ENCODE measurements around the gene C1QTNF6.
"Not testable (repeated sequence)": the region's sequence is repeated elsewhere in the genome, so short reads cannot be mapped to it uniquely, and the experiment has no call there.

C1QTNF6 gene

GRCh38 chr22:37177221-37177620 is 10.8 kb downstream of the C1QTNF6 start:
- DNase-seq (ENCODE audit: low spot score) = no peak
- FAIRE-seq = no peak

- FAIRE-seq (no peak), DNase-seq (ENCODE audit: low spot score) (no peak)
These were observed 11.5 kb downstream of the C1QTNF6 start for GRCh38 chr22:37176464-37177061.

DNA sequence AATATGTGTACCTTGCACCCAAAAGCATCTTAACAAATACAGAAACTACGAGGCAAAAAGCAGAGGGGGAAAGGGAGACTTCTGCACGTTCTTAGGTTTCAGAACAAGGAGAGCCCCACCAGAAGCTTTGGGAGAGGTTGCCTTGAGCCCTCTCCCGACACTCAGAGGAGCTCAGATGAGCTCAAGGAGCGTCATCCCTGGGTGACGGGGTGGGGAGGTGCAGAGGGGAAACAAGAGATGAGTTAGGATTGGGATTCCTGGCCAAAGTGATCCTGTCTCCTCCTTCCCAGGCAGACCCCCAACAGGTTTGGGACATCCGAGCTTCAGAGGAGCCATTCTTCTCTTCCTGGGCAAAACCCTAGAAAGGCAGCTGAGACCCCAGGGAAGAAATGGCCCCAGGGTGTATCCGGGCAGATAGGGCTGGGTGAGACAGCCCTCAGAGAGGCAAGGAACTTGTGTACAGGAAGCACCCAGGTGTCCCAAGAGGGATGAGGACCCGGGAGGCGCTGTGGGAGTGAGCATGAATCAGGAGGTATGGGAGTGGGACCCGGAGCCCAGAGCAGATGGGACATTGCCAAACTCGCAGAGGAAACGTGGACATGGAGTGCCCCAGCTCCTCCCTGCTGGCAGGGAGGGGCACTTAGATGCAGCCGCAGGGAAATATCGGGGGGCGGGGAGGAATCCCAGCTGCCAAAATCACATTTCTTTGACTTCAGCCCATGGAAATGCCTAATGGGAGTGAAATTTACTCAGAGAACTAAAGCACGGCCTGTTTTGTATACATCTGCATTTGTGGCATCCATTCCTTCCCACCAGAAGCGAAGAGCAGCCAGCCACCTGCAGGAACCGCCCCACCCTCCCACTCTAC is 12.4 kb downstream of the C1QTNF6 start:
- FAIRE-seq (no peak), DNase-seq (ENCODE audit: low spot score) (no peak)

DNA sequence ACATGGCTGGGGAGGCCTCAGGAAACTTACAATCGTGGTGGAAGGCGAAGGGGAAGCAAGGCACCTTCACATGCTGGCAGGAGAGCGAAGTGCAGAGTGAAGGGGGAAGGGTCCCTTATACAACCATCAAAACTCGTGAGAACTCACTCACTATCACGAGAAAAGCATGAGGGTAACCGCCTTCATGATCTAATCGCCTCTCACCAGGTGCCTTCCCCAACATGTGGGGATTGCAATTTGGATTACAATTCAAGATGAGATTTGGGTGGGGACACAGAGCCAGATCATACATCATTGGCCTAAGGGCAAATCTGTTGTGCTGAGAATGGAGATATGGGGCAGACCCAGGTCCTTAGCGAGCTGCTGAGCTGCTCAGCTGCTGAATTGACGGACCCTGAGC is 13.1 kb downstream of the C1QTNF6 start:
- FAIRE-seq (no peak), DNase-seq (ENCODE audit: low spot score) (no peak)

DNA sequence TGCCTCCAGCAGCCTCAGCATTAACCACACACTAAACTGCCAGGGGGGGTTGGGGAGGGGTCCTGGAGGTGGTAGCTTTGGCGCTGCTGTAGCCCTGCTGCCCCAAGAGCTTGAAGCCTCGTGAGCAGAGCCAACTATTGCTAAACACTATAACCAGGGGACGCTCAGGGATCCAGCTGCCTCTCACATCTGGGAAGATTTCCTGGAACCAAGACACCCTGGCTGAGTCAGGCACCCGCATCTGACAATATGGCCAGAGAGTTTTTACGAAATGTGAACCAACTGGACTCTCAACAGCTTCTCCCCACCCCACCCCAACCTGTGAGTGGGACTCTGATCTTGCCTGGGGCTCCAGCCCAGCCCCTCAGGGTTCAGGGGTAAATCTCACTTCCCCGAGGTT is 14.3 kb downstream of the C1QTNF6 start:
- no peak for FAIRE-seq
- DNase-seq (ENCODE audit: low spot score) = no peak

GRCh38 chr22:37172266-37173245 is 15.5 kb downstream of the C1QTNF6 start:
- FAIRE-seq (no peak), DNase-seq (ENCODE audit: low spot score) (no peak)

DNA sequence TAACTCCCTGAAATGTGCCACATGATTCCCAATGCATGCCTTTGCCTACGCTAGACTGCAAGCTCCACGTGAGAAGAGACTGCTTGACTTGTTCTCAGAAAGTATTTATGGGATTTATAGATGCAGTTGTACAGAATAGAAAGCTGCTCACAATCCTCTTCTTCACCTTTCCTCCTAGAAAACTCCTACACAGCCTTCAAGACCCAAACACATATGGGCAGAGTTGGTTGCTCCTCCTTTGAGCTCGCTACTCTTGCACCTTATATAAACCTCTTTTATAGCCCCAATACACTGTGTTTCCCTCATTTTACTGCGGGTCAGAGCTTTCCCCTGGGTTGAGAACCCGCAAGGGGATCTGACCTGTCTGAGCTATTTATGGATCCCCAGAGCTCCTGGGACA is 16.4 kb downstream of the C1QTNF6 start:
- FAIRE-seq (no peak), DNase-seq (ENCODE audit: low spot score) (no peak)

- DNase-seq (ENCODE audit: low spot score); FAIRE-seq: not testable (repeated sequence)
These were observed 17.2 kb downstream of the C1QTNF6 start for GRCh38 chr22:37170689-37171405.

DNA sequence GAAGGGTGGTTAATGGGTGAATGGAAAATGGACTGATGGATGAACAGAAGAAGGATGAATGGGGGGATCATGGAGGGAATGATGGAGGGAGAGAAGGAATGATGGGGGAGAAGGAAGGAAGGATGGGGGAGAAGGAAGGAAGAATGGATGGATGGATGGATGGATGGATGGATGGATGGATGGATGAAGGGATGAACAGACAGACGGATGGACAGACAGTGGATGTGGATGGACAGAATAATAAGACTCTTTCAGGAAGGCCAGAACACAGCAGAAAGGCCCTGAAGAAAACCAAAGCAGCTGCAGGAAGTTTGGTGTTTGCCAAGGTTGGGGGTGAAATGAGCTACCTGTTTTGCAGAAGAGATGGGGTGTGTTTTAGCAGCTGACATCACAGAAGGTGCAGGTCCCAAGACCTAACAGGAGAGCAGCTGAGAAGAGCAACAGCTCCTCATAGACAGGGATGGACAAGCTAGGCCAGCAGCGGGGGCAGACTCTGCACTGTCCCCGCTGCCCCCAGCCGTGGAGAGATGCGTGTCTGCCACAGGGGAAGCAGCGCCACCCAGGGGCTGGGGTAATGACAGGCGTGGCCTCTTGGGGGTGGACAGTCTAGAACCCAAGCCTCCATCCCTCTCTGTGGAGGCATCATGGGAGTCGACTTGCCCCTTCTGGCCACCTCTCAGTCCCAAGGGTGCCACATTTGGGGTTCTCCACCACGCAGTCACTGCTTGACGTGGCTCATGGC is 17.9 kb downstream of the C1QTNF6 start:
- FAIRE-seq (no peak), DNase-seq (ENCODE audit: low spot score) (no peak)

DNA sequence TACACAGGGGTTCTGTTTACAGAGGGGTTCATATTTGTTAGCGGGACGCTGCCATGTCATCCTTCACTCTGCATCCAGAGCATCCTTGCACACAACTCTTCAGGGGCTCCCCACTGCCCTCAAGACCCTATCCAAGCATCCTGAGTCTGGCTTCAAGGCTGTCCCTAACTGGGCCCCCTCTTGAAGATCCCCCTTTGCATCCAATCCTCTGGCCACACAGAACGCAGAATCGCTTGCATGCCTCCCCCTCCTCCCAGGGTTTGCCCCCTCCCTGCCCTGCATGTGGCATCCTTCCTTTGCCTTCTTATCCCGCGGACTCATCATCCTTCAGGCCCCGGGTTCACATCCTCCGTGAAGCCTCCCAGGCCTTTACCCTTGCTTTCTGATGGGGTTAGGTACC is 18.6 kb downstream of the C1QTNF6 start:
- FAIRE-seq = no peak

DNA sequence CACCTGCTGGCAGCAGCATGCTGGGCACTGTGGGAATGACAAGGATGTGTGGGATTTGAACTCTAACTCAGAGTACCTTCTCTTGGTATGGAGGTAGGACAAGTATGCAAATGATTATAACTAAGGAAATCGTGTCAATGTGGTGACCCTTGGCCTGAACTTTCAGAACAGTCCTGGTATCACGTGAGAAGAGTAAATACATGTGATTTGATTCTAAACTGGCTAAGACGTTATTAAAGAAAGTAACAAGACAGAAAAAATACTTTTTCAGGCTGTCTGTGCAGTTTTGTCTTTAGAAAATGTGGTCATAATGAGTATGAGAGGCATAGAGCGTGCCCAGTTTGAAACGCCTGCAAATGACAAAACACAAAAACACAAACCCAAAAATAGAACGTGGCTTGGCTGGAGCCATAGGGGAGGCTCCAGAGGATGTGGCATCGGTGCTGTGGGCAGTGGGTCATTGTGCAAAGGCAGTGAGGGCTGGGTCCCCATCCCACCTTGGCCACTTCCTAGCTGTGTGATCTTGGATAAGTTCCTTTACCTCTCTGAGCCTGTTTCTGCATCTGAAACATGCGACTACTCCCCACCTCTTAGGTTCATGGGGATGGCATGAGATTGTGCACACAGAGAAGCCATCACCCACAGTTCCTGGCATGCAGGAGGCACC is 19.9 kb downstream of the C1QTNF6 start:
- FAIRE-seq (no peak), DNase-seq (ENCODE audit: low spot score) (no peak)

More for the DNA sequence above, 18.6 kb downstream of the C1QTNF6 start:
- no peak for DNase-seq (ENCODE audit: low spot score)

GRCh38 chr22:37167176-37167980 is 20.7 kb downstream of the C1QTNF6 start:
- DNase-seq (ENCODE audit: low spot score) = no peak
- no peak for FAIRE-seq

- FAIRE-seq (peak; percentile 17), DNase-seq (ENCODE audit: low spot score) (peak; percentile 62)
These were observed 21.4 kb downstream of the C1QTNF6 start for GRCh38 chr22:37166675-37167066.

- FAIRE-seq = no peak
These were observed 21.9 kb downstream of the C1QTNF6 start for GRCh38 chr22:37165940-37166674.

DNA sequence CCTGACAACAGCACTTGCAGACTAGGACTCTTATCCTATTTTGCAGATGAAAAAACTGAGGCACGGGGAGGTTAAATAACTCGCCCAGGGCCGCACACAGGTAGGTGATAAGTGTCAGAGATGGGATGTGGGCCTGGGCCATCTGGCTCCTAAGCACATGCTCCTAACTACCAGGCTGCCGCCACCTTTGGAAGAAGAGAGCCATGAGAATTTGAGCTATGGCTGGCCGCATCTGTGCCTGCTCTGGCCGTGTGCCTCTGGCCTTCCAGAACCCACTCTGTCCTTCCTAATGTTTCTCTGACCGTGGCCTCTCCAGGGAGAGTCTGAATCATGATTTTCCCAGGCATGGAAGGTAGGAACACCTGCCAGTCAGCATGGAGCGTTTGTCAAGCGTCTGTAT is 23.0 kb downstream of the C1QTNF6 start:
- DNase-seq (ENCODE audit: low spot score) (no peak), FAIRE-seq (no peak)

More at GRCh38 chr22:37165940-37166674, 21.9 kb downstream of the C1QTNF6 start:
- no peak for DNase-seq (ENCODE audit: low spot score)

DNA sequence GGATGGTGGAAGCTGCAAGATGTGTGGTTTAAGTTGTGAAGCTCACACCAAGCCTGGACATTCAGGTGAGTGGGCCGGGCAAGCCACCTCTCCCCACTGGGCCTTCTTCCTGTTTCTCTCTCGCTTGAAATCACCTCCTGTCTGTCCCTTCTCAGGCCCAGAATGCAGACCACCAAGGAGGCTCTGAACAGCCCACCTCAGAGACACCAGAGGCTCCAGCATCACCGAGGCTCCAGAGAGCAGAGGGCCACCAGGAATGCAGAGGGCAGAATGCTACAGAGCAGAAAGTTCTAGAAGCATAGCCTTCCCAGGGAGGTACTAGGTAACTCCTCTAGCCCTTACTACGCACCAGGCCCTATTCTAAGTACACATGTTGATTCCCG is 23.6 kb downstream of the C1QTNF6 start:
- no peak for FAIRE-seq

DNA sequence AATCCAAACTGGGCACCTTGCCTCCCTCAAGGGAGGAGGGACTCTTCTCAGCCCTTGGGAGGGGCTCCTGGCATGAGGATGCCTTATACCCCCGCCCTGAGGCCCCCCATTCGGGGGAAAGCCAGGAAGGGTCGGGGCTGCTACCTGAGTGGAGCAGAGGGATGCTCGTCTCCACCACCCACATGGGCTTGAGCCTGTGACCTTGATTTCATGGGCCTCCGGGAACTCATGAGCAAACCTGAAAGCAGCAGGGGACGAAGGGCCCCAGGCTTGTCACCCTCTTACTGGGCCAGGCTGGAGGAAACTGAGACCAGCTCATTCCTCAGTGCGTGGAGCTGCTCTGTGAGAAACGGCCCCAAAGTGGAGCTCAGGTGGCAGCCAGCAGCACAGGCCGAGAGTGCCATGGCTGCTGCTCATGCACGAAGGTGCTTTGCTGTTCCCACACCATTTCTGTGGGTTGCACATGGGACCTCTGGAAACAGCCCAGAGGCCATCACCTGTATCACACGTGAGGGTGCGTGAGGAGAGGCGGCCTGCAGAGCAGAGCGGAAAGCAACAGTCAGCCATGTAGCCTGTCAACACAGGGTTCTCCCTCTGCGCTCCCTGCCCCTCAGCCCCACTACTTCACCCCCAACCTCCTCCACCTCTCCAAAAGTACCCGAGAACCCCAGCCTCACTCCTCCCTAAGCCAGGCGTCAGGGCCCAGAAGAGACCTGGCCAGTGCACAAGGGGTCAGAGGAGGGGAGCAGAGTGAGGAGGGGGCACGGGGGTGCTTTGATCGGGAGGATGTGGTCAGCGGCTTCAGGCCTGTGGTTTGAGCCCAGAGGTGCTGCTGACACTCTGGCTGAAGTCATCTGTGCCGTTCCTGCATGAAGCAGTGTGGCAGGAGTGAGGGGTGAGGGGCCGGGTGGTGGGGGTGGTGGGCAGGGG is 24.2 kb downstream of the C1QTNF6 start:
- FAIRE-seq = no peak

More for the DNA sequence above, 23.6 kb downstream of the C1QTNF6 start:
- DNase-seq (ENCODE audit: low spot score) = no peak

More for the DNA sequence above, 24.2 kb downstream of the C1QTNF6 start:
- no peak for DNase-seq (ENCODE audit: low spot score)
